NCI-H1105 treated with DMSO at 0.1 percent for 48 hours (cell line): ENCODE results near the gene KLC4.

ENCODE experiments used
- DNase-seq: peaks from one replicate; lab custom pipeline; 2025; lab: John Stamatoyannopoulos, UW

The KLC4 gene

GRCh38 chr6:43059168-43060033, at the start of gene KLC4, which contains the start of gene MRPL2:
Gene KLC4, plus strand, starts transcription at chr6:43059631. Its CDS starts 1,705 bp downstream, at chr6:43061336.
Gene MRPL2, minus strand, starts transcription at chr6:43059434. Its CDS starts 53 bp downstream, at chr6:43059381.
- peak; percentile 98 for DNase-seq

- DNase-seq: no peak
These were observed 48.2 kb upstream of the KLC4 start for GRCh38 chr6:43011207-43011606.

- no peak for DNase-seq
These were observed 47.1 kb upstream of the KLC4 start for GRCh38 chr6:43012364-43012763.

- peak; percentile 54 for DNase-seq
These were observed 46.2 kb upstream of the KLC4 start for GRCh38 chr6:43013097-43013842.

- DNase-seq: peak; percentile 100
These were observed 45.5 kb upstream of the KLC4 start, which contains the start of the genes KLHDC3 and MEA1 for GRCh38 chr6:43013843-43014433. Gene KLHDC3, plus strand, starts transcription at chr6:43014249. Its CDS starts 2,944 bp downstream, at chr6:43017193. Gene MEA1, minus strand, starts transcription at chr6:43013946. Its CDS starts 133 bp downstream, at chr6:43013813.

GRCh38 chr6:43014434-43014909, 45.0 kb upstream of the KLC4 start:
- no peak for DNase-seq

- no peak for DNase-seq
These were observed 43.1 kb upstream of the KLC4 start for GRCh38 chr6:43016176-43016942.

- DNase-seq: no peak
These were observed 42.5 kb upstream of the KLC4 start for GRCh38 chr6:43016943-43017334.

- no peak for DNase-seq
These were observed 40.3 kb upstream of the KLC4 start for GRCh38 chr6:43019152-43019551.

GRCh38 chr6:43020052-43020705, 39.3 kb upstream of the KLC4 start:
- DNase-seq: no peak

- DNase-seq: no peak
These were observed 38.6 kb upstream of the KLC4 start for GRCh38 chr6:43020847-43021246.

- DNase-seq: peak; percentile 63
These were observed 38.0 kb upstream of the KLC4 start, which contains the start of gene RRP36 for GRCh38 chr6:43021270-43022047. Gene RRP36, plus strand, starts transcription at chr6:43021623. Its CDS starts 32 bp downstream, at chr6:43021655.

- no peak for DNase-seq
These were observed 35.0 kb upstream of the KLC4 start for GRCh38 chr6:43024436-43024835.

GRCh38 chr6:43026365-43026764, 33.1 kb upstream of the KLC4 start:
- no peak for DNase-seq

- no peak for DNase-seq
These were observed 30.3 kb upstream of the KLC4 start for GRCh38 chr6:43029120-43029519.

- DNase-seq: no peak
These were observed 27.1 kb upstream of the KLC4 start for GRCh38 chr6:43032326-43032725.

- no peak for DNase-seq
These were observed 25.8 kb upstream of the KLC4 start for GRCh38 chr6:43033496-43034189.

- DNase-seq: no peak
These were observed 25.3 kb upstream of the KLC4 start for GRCh38 chr6:43034190-43034525.

GRCh38 chr6:43035495-43036194, 23.8 kb upstream of the KLC4 start:
- no peak for DNase-seq
